ENCODE data around the gene SQSTM1.

- TF ChIP-seq BRCA1 (IDR thresholded peaks at IDR 0.05; ENCODE audit: low read depth, low read length): no peak
- TF ChIP-seq EZH2 (IDR thresholded peaks at IDR 0.05; ENCODE audit: low read depth, low read length, severe bottlenecking): no peak
- no peak for TF ChIP-seq EP300 (IDR thresholded peaks at IDR 0.05; ENCODE audit: borderline replicate concordance in 1 of 2, low read depth in 2 of 2, low read length in 2 of 2)
- no peak for TF ChIP-seq YY1 (IDR thresholded peaks at IDR 0.05; ENCODE audit: low read depth, low read length)
- TF ChIP-seq CTCF (IDR thresholded peaks at IDR 0.05; ENCODE audit: control extremely low read depth in 1 of 3, insufficient read depth in 1 of 3, low read depth in 1 of 3, low read length in 3 of 3): no peak
Measured at GRCh38 chr5:179862296-179862695, 41.6 kb downstream of the SQSTM1 start.

All from H1 (cell line).